ENCODE measurements around the gene RHBDL3. TPM values are rescaled to one million over a fixed set of nuclear protein-coding genes. Genes with fewer than 3 reads are reported as not detected.

The RHBDL3 gene
- polyA plus RNA-seq, 3 donors = 1.2 to 1.5 (median 1.3) TPM

DNA sequence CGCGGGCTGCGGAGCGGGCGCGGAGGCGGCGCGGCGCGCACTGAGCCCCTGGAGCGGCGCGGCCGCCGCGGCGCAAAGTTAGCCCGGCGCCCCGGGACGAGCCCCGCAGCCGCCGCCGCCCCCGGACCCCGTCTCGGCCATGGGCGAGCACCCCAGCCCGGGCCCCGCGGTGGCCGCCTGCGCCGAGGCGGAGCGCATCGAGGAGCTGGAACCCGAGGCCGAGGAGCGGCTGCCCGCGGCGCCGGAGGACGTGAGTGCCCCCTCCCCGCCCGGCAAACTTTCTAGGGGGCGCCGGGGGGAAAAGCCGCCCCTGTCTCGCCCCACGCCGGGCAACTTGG is 388 bp downstream of the RHBDL3 start:
- DNase-seq (ENCODE audit: low read depth in 3 of 3, low spot score in 2 of 3) = no peak

DNA sequence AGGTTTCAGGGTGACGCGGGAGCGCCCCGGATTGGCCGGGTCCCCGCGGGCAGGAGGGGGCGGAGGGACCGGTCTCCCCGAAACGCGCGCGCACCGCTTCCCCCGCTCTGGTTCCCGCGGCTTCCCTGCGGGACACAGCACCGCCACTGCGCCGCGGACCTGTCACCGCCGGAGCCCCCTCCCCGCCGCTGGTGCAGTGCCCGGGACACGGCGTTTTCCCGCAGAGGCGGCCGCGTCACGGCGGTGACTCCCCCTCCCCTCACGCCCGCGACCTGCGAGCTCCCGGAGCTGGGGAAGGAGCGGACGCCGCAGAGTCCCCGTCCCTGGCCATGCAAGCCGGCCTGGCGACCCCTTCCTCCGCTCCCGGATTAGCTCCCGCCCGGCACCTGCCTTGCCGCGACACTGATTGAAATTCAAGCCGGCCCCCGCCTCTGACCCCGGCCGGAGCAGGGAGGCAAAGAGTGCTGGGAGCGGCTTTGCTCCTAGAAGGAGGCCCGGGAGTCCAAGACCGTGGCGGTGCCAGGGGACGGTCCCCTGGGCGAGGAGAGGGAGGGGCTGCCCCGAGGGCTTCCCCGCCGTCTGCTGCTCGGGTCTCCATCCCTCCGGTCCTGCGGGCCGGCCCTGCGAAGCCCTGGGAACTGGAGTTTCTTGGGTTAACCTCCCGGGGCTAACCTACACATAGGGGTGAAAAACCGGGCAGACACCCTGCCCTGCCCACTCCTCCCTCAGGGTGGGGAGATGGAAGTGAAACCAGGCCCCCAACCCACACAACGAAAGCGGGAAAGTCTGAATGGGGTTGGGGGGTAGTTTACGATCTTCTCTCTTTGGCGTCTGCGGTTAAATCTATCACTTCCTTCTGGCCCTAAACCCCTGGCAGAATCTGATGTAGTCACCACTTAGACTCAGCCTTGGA is 1.0 kb downstream of the RHBDL3 start:
- DNase-seq (ENCODE audit: low read depth in 3 of 3, low spot score in 2 of 3) = no peak

DNA sequence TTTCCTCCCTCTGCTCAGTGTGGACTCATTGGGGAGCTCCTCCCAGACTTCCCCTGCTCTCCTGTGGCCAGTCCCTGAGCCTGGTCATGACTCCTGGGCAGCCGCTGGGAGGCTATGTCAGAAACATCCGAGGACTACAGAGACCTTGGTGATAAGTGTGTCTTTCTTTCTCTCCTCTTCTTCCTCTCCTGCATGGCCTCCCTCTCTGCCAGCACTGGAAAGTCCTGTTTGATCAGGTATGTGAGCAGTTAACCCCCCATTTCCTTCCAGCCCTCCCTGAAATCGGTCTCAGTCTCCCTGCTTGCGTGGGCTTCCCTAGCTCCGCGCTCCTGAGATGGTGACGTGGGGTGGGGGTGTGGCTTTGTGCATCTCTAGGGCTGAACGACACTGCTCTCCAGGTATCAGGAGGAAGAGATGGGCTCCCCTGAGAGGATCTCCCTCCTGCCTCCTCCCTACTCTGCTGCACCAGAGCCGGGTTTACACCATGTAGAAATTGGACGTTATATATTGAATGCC is 2.1 kb downstream of the RHBDL3 start:
- DNase-seq (ENCODE audit: low read depth in 3 of 3, low spot score in 2 of 3) = no peak

DNA sequence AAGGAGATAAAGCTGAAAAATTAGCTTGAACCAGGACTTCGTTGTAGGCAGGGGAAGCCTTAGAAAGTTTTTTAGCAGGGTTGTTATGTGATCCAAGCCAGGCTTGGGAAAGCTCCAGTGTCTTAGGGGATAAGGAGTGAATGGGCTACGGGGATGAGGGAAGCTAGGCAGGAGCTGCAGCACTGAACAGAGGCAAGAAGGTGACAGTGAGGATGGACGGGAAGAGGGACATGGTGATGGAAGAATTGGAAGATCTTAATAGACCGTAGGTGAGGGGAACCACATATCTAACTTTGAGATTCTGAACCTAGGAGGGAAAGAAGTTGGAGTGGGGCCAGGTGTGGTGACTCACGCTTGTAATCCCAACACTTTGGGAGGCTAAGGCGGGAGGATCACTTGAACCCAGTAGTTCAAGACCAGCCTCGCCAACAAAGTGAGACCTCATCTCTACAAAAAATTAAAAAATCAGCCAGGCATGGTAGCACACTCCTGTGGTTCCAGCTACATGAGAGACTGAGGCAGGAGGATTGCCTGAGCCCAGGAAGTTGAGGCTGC is 3.2 kb downstream of the RHBDL3 start:
- DNase-seq (ENCODE audit: low read depth in 3 of 3, low spot score in 2 of 3) = no peak

DNA sequence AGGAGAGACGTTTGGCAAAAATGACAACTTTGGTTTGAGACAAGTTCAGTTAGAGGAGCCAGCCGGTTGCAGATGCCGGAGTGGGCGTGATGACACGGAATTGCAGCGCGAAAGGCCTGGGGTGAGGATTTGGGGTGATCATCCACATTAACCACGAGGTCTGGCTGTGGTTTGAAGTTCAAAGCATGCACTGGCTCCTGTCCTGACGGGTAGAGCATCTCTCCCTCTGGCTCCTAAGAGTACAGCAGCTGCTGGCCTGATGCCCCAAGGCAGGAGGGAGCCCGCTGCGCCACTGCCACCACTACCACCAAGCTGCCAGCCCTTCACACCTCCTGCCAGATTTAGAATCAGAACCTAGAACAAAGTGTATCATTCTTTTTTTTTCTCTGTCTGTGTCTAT is 3.7 kb downstream of the RHBDL3 start:
- no peak for DNase-seq (ENCODE audit: low read depth in 3 of 3, low spot score in 2 of 3)

DNA sequence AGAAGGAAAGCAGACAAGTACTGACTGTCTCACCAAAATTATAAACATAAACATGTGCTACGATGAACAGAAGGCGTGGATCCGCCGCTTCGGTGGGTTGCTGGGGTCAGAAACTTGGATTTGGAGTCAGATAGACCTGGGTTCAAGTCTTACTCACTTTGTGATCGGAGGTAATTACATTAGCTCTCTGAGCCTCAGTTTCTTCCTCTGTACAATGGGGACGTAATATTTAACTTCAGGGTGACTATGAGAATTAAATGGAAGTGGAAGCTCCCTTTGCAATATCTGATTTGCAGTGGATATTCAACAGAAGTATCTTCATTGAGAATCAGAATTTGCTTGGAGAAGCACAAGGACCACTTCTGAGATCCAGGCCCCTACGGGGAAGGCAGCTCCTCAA is 6.2 kb downstream of the RHBDL3 start:
- DNase-seq (ENCODE audit: low read depth in 3 of 3, low spot score in 2 of 3) = no peak

DNA sequence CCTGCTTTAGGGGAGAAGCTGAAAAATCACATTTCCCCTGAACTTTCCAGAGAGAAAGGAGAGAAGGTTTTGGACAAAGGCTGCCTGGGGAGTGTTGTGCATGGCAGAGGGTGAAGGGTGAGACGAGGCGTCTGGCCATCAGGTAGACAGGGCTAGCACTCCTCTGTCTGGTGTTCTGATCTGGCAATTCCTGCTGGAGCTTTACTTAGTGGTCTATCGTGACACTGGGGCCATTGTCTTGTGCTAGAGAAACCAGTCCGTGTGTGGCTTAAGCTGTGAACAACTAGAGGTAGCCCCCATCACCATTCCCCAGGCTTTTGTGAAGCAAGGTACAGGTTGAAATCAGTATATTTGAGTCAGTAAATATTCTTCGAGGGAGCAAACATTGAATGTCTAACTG is 8.5 kb downstream of the RHBDL3 start:
- no peak for DNase-seq (ENCODE audit: low read depth in 3 of 3, low spot score in 2 of 3)

DNA sequence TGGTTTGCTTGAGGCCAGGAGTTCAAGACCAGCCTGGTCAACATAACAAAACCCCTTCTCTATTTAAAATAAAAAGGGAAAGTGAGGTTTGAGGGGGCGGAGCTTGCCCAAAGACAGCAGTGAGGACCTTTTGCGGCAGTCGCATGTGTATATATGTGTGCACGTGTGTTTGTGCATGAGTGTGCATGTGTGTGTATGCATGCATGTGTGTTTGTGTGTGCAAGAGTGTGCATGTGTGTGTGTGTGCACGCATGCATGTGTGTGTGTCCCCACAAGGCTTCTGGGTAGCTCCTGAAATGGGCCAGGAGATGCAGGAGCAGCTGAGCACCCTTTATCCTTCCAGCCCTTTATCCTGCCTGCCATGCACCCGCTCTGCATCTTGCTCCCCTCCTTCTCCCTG is 9.0 kb downstream of the RHBDL3 start:
- DNase-seq (ENCODE audit: low read depth in 3 of 3, low spot score in 2 of 3) = no peak

DNA sequence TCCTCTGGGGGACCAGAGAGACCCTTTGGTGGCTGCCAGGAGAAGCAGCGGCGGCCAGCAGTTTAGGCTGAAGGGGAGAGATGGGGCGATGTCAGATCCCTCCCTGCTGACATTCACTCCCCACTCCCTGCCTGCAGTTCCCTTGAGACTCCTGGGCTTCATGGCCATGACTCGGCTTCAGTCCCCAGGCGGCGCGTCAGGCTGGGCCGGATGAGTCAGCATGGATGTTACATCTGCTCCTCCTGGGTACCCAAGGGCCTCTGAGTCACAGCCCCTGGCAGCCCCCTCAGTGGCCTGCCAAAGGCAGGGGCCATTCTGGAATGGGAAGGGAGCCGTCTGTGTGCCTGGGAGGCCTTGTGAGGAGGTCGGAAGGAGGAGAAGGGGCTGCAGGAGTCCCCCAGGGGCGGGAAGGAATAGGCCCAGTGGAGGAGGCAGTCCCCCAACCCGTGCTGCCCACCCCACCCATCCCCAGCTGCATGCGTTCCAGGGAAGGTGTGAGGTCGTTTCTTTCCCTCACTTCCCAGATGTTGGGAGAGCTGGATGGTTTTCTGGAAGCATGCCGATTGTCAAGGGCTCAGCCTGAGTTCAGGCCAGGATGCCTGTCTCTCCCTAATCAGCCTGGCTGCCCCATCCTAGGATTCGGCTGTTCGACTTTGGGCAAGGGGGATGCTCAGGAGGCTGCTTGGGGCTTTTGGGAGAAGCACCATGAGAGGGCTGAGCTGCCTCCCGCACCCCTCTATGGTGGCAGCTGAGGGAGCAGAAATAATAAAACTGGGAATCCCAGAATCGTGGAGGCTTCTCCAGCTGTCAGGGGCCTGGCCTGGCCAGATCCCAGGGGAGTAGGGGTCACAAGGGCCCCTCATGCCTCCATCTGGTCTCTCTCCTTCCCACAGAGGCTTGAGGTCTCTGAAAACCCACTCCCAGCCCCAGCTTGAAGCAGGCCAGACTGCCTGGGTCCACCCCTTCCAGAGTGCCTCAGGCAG is 9.7 kb downstream of the RHBDL3 start:
- no peak for DNase-seq (ENCODE audit: low read depth in 3 of 3, low spot score in 2 of 3)

DNA sequence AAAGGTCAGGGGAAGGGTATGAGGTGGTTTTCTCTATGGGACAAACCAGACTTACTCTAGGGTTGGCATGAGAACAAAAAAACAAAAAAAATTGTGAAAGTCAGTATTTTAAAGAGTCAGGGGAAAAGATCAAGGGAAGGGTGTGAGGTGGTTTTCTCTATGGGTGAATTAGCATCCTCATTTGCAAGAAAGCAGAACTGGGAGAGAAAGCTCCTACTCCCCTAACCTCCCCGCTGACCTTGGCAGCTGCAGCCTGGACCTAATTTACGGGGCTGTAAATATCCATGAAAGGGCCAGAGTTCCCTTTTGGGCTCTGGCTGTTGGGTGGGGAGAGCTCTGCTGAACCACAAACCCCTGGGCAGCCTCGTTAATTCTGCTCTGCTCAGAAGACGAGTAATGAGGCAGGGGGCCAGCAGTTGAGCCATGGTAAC is 10.6 kb downstream of the RHBDL3 start:
- DNase-seq (ENCODE audit: low read depth in 3 of 3, low spot score in 2 of 3) = no peak

DNA sequence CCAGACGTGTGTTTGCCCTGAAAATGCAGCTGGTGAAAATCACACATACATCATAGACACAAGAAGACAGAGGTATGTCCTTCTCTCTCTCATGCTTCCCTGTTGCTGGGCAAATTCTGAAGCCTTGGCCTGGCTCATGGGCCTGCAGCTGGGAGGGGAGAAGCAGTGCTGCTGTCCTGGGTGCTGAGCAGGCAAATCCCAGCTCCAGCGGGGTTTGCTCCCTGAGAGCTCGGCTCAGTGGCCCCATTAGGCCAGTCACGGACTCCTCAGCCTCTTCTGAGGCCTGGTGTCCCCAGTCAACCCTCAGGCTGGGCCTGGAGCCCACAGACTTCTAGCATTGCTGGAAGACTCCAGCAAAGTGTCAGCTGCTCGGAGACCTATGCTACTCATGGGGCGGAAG is 11.7 kb downstream of the RHBDL3 start:
- DNase-seq (ENCODE audit: low read depth in 3 of 3, low spot score in 2 of 3) = no peak

DNA sequence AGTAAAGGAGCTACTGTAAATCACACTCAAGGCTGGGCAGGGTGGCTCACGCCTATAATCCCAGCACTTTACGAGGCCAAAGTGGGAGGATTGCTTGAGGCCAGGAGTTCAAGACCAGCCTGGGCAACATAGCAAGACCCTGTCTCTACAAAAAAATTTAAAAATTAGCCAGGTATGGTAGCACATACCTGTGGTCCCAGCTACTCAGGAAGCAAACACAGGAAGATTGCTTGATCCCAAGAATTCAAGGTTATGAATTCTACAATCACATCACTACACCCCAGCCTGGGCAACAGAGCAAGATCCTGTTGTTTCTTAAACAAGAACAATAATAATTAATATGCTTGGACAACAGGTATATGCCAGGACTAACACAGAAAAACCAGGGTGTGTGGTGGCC is 13.2 kb downstream of the RHBDL3 start:
- no peak for DNase-seq (ENCODE audit: low read depth in 3 of 3, low spot score in 2 of 3)

DNA sequence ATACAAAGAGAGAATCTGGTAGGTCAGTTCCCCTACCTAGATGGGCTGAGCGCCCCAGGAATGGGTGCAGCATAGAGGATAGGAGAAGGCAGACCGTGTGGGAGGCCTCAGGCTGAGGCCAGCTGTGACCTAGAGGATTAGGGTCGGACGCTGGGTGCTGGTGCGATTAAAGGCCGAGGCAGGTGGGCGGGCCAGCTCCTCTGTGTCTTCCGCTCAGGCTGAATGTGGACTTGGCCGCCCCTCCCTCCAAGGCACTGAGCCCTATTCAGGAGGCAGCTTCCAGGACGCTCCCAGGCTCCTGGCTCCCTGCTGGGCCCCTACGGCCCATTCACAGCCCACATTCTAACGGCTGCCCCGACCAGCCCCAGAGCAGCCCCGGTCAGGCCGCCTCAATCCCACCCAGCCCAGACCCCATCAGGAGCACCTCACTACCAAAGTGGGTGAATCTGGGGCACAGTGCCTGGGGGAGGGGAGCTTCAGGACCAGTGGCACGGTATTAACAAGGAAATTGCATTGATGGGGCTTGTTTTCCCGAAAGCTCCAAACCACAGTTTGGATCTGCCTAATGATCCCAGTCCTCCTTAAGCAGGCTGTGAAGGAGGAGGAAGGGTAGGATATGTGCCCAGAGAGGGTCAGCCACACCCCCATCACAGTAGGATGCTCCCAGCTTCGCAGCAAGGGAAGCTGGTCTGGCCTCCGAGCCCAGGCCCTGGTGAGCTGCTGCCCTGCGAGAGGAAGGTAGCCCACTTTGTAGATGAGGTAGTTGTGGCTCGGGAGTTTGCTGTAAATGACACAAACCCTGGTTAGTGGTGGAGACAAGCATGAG is 14.5 kb downstream of the RHBDL3 start:
- DNase-seq (ENCODE audit: low read depth in 3 of 3, low spot score in 2 of 3) = no peak

DNA sequence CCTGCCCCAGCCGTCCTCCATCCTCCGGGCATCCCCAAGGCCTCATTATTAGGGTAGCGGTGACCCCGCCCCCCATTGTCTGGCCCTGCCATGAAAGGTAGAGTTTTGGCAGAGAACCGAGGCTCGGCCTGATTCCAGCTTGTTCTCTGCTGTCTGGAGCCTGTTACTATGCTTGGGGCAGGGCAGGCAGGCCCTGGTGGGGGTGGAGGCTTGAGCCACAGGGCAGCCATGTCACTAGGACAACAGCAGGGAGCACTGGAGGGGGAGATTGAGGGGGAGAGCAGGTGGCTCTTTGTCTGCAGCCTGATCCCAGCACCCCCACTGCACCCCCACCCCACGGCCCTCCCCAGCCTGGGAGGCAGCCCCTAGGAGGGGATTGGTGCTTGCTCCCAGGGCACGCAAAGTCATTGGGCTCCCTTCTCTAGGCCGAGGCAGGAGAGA is 15.4 kb downstream of the RHBDL3 start:
- DNase-seq (ENCODE audit: low read depth in 3 of 3, low spot score in 2 of 3) = no peak

DNA sequence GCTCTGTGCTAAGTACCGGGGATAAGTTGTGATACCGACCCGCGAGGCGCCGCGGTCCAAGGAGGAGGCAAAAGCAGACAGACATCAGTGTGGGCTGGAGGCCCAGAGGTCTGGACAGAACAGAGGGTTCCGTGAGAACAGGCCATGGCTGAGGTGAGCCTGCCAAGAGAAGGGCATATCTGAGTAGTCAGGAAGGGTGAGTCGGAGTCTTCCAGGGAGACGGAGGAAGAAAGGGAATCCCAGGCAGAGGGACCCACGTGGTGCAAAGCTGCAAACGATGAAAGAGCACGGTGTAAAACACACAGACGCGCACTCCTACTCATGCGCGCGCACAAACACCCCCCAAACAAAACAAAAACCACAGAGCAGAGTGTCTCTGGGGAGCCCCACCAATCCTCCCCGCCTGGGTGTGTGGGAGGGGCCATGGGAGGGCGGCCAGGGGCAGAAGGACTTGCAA is 18.1 kb downstream of the RHBDL3 start:
- no peak for DNase-seq (ENCODE audit: low read depth in 3 of 3, low spot score in 2 of 3)

DNA sequence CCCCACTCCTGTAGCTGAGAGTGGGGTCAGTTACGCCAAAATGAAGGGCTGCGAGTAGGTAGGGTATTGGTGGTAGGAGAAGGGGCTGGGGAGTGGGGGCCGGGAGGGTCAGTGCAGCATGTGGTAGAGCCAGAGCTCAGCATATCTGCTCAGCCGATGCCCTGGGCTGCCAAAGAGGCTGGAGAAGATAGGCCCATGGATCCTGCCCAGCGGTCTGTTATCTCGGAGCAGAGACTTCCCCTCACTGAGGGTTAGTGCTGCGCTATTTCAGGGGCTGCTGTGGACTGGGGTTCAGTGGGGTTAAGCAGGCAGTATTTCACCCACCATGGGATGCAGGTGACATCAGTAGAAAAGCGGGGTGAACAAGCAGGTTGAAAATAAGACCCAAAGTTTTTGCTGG is 19.7 kb downstream of the RHBDL3 start:
- DNase-seq (ENCODE audit: low read depth in 3 of 3, low spot score in 2 of 3) = no peak

DNA sequence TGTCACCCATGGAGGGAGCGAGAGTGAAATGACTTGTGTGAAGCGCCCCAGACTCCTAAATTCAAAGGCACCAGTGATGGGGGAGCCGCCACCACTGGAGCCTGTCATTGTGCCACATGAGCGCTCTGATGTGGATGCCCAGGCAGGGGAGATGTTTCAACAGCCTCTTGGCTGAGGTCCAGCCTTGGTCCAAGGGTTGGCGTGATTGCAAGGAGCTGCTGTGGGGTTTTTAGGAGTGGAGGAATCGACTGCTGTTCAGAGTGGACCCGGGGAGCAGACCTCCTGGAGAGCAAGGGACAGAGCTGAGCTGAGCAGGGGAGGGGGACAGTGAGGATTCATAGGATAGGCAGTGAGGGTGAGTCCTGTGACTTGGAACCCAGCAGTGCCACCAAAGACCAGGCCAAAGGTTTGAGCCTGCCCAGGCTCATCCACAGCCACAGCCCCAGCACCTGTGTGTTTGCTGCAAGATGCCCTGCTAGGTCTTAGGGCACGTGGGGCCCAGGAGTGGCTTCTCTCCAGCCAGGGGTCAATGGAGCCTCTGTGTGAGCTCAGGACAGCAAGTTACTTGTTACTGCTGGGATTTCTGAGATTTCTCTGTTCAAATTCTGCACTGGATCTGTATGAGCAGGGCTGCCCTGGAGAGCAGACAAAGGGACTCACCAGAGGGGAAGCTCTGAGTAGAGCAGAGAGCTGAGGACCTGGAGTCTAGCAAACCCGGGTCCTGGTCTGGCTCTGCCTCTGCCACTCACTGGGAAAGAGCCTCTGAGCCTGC is 20.3 kb downstream of the RHBDL3 start:
- DNase-seq (ENCODE audit: low read depth in 3 of 3, low spot score in 2 of 3) = no peak

DNA sequence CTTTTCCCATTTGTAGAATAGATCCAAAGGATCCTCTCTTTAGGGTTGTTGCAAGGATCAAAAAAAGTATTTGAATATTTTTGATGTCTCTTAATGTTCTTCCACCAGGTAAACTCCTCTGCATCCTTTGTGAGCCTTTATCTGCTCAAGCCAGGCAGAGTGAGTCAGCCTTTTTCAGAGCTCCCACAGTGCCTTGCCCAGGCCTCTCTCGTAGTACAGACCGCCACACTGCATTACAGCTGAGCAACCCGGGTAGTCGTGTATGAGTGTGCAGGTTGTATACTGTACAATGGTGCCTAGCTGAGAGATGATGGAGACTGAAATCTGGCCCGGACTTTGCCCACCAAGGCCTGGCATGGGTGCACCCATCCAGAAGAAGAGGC is 20.9 kb downstream of the RHBDL3 start:
- no peak for DNase-seq (ENCODE audit: low read depth in 3 of 3, low spot score in 2 of 3)

DNA sequence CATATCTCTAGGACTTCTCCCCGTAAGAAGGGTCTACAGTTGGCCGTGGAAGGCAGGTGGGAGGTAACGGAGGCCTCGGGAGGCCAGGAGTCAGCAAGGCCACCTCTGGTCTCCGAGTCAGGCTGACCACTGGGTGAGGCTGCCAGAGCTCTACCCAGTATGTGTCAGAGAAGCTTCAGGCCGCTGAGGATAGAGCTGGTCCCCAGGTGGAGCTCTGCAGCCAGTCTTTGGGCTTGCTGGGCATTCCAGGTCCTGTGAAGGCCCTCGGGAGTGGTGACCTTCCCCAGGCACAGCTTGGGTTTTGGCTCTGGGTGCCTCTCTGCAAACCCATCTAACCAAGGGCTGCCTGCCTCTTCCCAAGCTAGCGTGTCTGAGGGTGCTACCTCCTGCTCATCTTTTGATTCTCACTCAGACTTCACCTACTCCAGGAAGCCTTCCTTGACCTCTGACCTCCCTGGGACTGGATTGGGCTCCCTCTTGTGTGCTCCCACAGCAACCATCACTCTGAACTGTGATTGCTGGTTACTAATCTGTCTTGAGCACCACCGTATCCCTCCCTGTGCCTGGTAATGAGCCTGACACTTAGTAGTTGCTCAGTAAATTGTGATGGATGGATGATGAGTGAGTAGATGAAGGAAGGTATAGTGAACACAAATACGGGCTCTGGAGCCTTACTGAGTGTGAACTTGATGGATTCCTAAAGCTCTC is 22.3 kb downstream of the RHBDL3 start:
- no peak for DNase-seq (ENCODE audit: low read depth in 3 of 3, low spot score in 2 of 3)

All from right renal cortex interstitium (tissue), 3 donors.